Body of pancreas (tissue), 4 donors: ENCODE measurements around the gene GRAP2. TPM values are rescaled to one million over a fixed set of nuclear protein-coding genes. Genes with fewer than 3 reads are reported as not detected.

Source experiments
- ATAC-seq: fragments of 150-250 bp; one replicate; pipeline ENCODE4 v1.9.1; 2016
- DNase-seq, 4 donors: peaks; one replicate each; pipeline ENCODE4 v3.0.0-alpha.2; 2019
- H3K27ac ChIP-seq, 4 donors: fragments of 200-600 bp; sonication (generic); 1 replicate in 3 of 4; 2 replicates in 1 of 4; pipeline versions ENCODE4 v1.5.1 to v1.6.1; 2016 to 2019; ENCODE audit warnings: mild to moderate bottlenecking in 1 of 4, mixed read lengths in 1 of 4, moderate library complexity in 1 of 4
- H3K27me3 ChIP-seq, 2 donors: fragments of 200-600 bp; sonication (generic); one replicate each; pipeline ENCODE4 v1.6.0; 2016; ENCODE audit warnings: mild to moderate bottlenecking in 1 of 2
- H3K36me3 ChIP-seq, 2 donors: fragments of 200-600 bp; sonication (generic); replicated peaks in 1 of 2; 2 replicates each; pipeline ENCODE4 v1.5.1; 2016; ENCODE audit warnings: low read depth in 2 of 2; ENCODE audit not compliant: insufficient read depth in 1 of 2
- H3K4me1 ChIP-seq: fragments of 200-600 bp; sonication (generic); one replicate; pipeline ENCODE4 v1.6.0; 2016
- H3K4me3 ChIP-seq, 2 donors: fragments of 200-600 bp; sonication (generic); 1 replicate in 1 of 2; 2 replicates in 1 of 2; pipeline ENCODE4 v1.5.1; 2016 to 2019
- H3K9me3 ChIP-seq, 3 donors: fragments of 200-600 bp; sonication (generic); 1 replicate in 2 of 3; 2 replicates in 1 of 3; pipeline ENCODE4 v1.5.1; 2016
- POLR2A ChIP-seq, 3 donors: fragments of 450-650 bp; IDR thresholded peaks; one replicate each; pipeline ENCODE4 v1.6.1; 2016; ENCODE audit warnings: antibody characterized with exemption in 3 of 3, mild to moderate bottlenecking in 2 of 3
- WGBS, 2 donors: methylation state at CpG; one replicate each; pipeline ENCODE4 v1.1.5; 2017; 5-methylcytosine and 5-hydroxymethylcytosine counted together
- intact Hi-C: fragments of 100-400 bp; cut with DNase I; formaldehyde crosslinking; loops from one replicate; pipeline ENCODE4 v1.15.1; 2023
- total RNA-seq, 2 donors: library from RNA; depleted of rRNA; stranded (reverse); fragments of >200 nt; gene quantifications; one replicate each; pipeline ENCODE4 v1.1.0, GENCODE V29; 2016
- TF ChIP-seq, protein P1 (sequence below), 7 experiments: fragments of 450-650 bp in 4 of 7; fragments of 200-600 bp in 3 of 7; sonication (generic) in 3 of 7; IDR thresholded peaks; one replicate each; pipeline ENCODE4 v1.5.1; 2016 to 2019; ENCODE audit warnings: antibody characterized with exemption in 7 of 7

GRAP2 gene
- total RNA-seq, 2 donors from 2014 or later = 0.78 to 0.99 TPM

DNA sequence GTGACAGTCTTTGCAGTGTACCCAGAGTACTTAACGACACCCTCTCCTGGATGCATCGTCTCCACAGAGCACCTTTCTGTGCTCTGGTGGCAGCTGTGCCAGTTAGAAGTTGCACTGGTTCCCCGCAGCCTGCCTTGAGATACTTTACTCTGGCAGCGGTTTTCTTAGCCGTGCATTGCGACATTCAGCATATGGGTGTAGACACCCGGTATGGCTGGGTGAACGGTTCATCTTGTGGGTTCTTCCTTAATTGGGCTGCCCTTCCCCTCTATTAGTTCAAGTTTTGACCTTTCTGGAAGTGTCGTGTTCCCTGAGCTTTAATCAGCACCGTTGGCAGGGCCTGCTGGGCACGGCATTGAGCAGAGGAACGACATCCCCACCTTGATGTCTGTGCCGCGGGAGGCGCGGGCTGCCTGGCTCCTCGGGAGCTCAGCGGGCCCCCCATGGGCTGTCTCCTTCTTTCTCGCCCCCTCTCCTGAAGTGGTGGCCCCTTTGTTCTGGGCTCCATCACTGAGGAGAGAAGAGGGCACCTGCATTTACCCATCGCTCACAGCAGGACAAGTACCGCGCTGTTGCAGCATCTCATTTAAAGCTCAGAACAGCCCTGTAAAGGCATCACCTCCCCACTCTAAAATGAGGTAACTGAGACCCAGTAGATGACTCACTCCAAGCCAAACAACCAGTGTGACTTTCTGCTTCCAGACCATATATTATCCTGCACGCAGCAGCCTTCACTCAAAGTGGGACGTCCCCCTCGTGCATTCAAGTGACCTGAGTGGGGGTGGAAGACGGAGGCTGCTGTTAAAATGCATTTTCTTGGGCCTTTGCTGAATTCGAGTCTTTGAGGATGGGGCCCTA, 107.2 kb downstream of the GRAP2 start:
- no peak overlapping the region for H3K27ac ChIP-seq

DNA sequence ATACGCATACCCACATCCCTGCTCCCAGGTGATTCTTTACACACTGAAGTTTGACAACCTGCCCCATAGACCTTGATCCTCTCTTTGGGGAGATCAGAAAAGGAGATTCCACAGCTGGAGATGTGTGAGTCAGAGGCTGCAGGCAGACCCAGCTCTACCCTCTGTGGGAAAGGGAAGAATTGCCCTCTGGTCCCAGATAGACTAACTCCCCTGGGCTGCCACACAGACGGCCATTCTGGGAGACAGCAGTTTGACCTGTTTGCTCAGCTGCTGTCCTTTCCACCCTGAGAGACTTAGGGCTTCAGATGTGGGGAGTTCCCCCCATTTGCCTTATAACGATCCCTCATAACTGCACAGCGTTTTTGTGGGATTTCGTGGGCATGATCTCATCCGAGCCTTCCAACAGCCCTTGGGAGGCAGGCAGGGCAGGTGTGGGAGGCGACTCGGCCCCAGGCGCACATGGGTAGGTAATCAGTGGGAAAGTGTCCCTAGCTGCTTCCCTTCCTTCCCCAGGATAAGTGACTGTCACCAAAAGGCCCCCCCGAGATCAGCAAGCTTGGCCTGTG, 107.9 kb downstream of the GRAP2 start:
- no peak overlapping the region for H3K4me3 ChIP-seq

More for the DNA sequence above, 107.2 kb downstream of the GRAP2 start:
- Histone ChIP-seq H3K36me3 (no peaks in the 10 kb centered on the region), H3K4me3 (no peak overlapping the region), H3K4me1 (peaks cover 38% of the 10 kb centered on the region), H3K27me3 (no peaks in the 10 kb centered on the region), H3K9me3 (no peaks in the 10 kb centered on the region)
- WGBS, 2 donors = 79 to 89% methylated on average over 20 to 27 of the region's 27 CpGs
- intact Hi-C loops = no loop called here
- peak in 1 of 4 donors; percentile 42 for DNase-seq
- ATAC-seq = no peak
- TF ChIP-seq, protein P1, sequence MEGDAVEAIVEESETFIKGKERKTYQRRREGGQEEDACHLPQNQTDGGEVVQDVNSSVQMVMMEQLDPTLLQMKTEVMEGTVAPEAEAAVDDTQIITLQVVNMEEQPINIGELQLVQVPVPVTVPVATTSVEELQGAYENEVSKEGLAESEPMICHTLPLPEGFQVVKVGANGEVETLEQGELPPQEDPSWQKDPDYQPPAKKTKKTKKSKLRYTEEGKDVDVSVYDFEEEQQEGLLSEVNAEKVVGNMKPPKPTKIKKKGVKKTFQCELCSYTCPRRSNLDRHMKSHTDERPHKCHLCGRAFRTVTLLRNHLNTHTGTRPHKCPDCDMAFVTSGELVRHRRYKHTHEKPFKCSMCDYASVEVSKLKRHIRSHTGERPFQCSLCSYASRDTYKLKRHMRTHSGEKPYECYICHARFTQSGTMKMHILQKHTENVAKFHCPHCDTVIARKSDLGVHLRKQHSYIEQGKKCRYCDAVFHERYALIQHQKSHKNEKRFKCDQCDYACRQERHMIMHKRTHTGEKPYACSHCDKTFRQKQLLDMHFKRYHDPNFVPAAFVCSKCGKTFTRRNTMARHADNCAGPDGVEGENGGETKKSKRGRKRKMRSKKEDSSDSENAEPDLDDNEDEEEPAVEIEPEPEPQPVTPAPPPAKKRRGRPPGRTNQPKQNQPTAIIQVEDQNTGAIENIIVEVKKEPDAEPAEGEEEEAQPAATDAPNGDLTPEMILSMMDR (IDR thresholded peaks at IDR 0.05) = no peak
- TF ChIP-seq POLR2A (IDR thresholded peaks at IDR 0.05) = no peak

DNA sequence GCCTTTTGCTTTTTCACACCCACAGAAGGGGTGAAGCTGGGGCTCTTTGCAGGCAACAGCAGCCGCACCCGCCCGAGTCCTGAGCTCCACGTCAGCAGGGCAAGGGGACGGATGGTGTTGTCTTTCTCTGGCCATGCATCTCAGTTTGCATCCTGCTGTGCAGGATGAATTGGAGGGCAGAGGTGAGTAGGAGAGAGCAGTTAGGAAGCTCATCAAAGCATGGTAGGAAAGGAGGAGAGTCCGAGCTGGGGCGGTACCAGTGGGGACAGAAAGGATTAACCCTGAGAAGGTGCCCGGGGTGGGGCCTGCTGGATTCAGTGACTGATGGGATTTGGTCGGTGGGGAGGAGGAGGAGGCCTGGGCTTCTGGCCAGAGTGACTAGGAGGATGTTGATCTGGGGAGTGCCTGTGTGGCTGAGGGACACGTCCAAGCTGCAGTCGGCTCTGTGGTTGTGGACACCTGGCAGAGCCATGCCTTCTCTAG, 108.4 kb downstream of the GRAP2 start:
- intact Hi-C loops = no loop called here

More for the DNA sequence above, 107.9 kb downstream of the GRAP2 start:
- TF ChIP-seq, protein P1 (IDR thresholded peaks at IDR 0.05) = no peak
- no peak for TF ChIP-seq POLR2A (IDR thresholded peaks at IDR 0.05)
- Histone ChIP-seq H3K27ac (no peak overlapping the region), H3K27me3 (no peaks in the 10 kb centered on the region), H3K36me3 (no peaks in the 10 kb centered on the region), H3K4me1 (peaks cover 32% of the 10 kb centered on the region), H3K9me3 (no peaks in the 10 kb centered on the region)
- WGBS, 2 donors = 80 to 86% methylated on average over 8 to 10 of the region's 10 CpGs
- intact Hi-C loops = no loop called here
- DNase-seq = no peak
- ATAC-seq = no peak

DNA sequence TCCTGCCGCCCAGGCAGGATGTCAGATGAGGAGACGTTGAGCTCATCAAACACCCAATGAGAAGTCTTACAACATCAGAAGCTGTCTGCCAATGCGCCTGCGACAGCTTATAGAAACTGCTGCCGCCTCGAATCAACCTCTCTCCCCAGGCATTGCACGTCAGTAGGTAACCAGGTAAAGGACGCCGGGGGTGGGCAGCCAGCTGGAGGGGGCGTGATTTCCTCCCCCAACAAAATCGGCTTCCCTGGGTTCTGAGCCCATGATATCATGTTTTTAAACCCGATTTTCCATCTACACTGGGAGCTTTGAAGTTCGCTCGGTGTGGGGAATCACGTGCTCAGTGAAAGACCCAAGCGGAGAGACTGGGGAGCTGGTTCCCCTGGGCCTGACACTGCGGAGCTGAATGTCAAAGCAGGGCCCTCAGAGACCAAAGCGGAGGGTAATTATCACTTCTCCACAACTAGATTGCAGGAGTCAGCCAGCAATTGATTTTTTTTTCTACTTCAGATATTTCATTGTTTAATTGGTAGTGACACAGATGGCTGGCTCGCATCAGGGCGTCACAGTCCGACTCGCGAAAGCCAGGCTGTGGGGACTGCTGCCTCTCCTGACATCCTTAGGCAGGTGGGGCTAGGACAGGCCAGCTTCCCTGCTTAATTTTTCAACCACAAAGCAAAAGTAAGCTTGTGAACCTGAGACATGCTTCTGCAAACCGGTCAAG, 109.2 kb downstream of the GRAP2 start:
- TF ChIP-seq POLR2A (IDR thresholded peaks at IDR 0.05) = no peak
- TF ChIP-seq, protein P1 (IDR thresholded peaks at IDR 0.05) = no peak
- intact Hi-C loops = no loop called here
- no peaks in the 10 kb centered on the region for H3K27me3 ChIP-seq
- ATAC-seq (peak; percentile 55), DNase-seq (no peak)
- no peak overlapping the region for H3K4me3 ChIP-seq
- H3K27ac ChIP-seq = peak overlapping the region in 1 of 4 donors; percentile 16
- H3K9me3 ChIP-seq = no peaks in the 10 kb centered on the region
- no peaks in the 10 kb centered on the region for H3K36me3 ChIP-seq
- H3K4me1 ChIP-seq = peaks cover 41% of the 10 kb centered on the region
- WGBS, 2 donors = 35 to 52% methylated on average over 23 to 24 of the region's 24 CpGs

More for the DNA sequence above, 108.4 kb downstream of the GRAP2 start:
- H3K36me3 ChIP-seq = no peaks in the 10 kb centered on the region
- no peaks in the 10 kb centered on the region for H3K9me3 ChIP-seq
- 42% methylated on average over 11 of the region's 11 CpGs for WGBS, 2 donors
- DNase-seq = peak in 2 of 4 donors; percentile 47 to 52
- no peak overlapping the region for H3K27ac ChIP-seq
- H3K27me3 ChIP-seq = no peaks in the 10 kb centered on the region
- peak; percentile 34 for ATAC-seq
- H3K4me3 ChIP-seq = no peak overlapping the region
- H3K4me1 ChIP-seq = peaks cover 33% of the 10 kb centered on the region
- no peak for TF ChIP-seq POLR2A (IDR thresholded peaks at IDR 0.05)
- TF ChIP-seq, protein P1 (IDR thresholded peaks at IDR 0.05) = no peak
